Mucosa of rectum (tissue), 2 donors: ENCODE measurements around the gene GATAD2B.
"Not testable (repeated sequence)": the region's sequence is repeated elsewhere in the genome, so short reads cannot be mapped to it uniquely, and the experiment has no call there.

Experiments
- H3K27ac ChIP-seq, 2 donors: one replicate each; pipeline ENCODE4 v1.7.0; 2013; ENCODE audit warnings: inconsistent platforms in 2 of 2, low read depth in 2 of 2, low read length in 2 of 2
- H3K27me3 ChIP-seq, 2 donors: one replicate each; pipeline ENCODE4 v1.7.0; 2013; ENCODE audit warnings: low read length in 2 of 2; ENCODE audit not compliant: control insufficient read depth in 2 of 2, insufficient read depth in 2 of 2
- H3K36me3 ChIP-seq, 2 donors: one replicate each; pipeline ENCODE4 v1.7.0; 2013; ENCODE audit warnings: low read length in 2 of 2; ENCODE audit not compliant: control insufficient read depth in 2 of 2, insufficient read depth in 2 of 2
- H3K4me1 ChIP-seq, 2 donors: one replicate each; pipeline ENCODE4 v1.7.0; 2013; ENCODE audit warnings: low read length in 2 of 2, mild to moderate bottlenecking in 1 of 2; ENCODE audit not compliant: control insufficient read depth in 2 of 2, insufficient read depth in 2 of 2
- H3K4me3 ChIP-seq, 2 donors: one replicate each; pipeline ENCODE4 v1.7.0; 2013; ENCODE audit warnings: low read length in 2 of 2
- H3K9ac ChIP-seq, 2 donors: one replicate each; pipeline ENCODE4 v1.7.0; 2013; ENCODE audit warnings: low read length in 2 of 2, low read depth in 1 of 2, mild to moderate bottlenecking in 1 of 2
- H3K9me3 ChIP-seq, 2 donors: one replicate each; pipeline ENCODE4 v1.7.0; 2013; ENCODE audit warnings: low read length in 2 of 2; ENCODE audit not compliant: control insufficient read depth in 2 of 2
- donor health status: healthy.
- donor health status: Normal muscosa, but diverticular disease.

The GATAD2B gene

DNA sequence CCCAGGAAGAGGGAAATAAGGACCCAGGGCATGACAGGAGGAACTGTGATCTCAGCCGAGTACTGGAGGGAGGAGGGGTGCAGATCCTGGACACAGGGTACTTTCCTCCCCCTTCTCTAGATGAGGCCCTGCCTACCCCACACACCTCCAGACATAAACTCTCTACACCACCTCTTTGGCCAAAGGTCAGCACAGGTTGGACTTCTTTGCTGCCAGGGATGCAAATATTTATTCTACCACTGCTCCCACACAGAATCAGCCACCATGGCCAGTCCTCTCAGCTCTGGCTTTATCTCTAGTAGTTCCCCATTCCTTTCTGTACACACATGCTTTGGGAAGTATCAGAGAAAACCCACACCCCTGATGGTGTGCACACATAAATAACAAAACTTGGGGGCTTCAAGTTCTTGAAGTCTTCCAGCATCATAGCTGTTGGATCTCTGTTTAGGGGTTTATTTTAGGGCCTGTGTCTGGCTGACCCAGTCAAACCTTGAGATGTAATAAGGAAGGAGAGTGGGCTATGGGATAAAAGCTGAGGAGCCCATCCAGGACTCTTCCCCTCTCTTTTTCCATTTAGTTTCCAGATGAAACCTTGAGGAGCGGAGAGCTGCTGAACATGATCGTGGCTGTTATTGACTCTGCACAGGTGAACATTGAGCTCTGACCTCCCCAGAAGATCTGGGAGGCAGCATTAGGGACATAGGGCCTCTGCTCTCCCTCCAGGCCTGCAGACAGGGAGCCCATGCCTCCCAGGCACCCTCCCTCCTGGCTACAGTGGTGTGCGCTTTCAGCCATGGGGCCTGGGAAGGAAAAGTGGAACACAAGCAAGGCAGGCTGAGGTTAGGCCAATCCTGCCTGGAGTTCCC lies 154.2 kb downstream of the GATAD2B start:
- no peak overlapping the region for H3K9ac ChIP-seq

DNA sequence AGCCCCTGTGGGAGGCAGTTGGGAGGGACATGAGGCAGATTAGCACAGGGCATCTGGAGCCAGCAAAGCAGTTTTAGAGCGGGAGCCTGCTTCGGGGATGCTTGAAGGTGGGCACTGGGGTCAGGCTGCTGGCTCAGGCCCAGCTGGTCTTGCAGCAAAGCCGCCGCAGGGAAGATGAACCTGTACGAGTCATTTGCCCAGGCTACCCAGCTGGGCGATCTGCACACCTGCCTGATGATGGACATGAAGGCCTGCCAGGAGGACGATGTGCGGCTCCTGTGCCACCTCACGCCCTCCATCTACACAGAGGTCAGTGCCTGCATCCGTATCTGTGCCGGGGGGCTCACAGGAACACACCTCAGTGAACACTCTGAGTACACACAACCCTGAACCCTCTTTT lies 155.3 kb downstream of the GATAD2B start:
- Histone ChIP-seq H3K4me1 (peaks cover 24 to 31% of the 10 kb centered on the region in 2 donors), H3K4me3 (no peak overlapping the region), H3K36me3 (peaks cover 46 to 59% of the 10 kb centered on the region in 2 donors), H3K9ac (no peak overlapping the region), H3K27ac (peak overlapping the region; percentile 2 to 76), H3K9me3 (no peaks in the 10 kb centered on the region), H3K27me3 (no peaks in the 10 kb centered on the region)

More for the DNA sequence above, 154.2 kb downstream of the GATAD2B start:
- peaks cover 41 to 51% of the 10 kb centered on the region in 2 donors for H3K36me3 ChIP-seq
- H3K4me3 ChIP-seq = no peak overlapping the region
- H3K4me1 ChIP-seq = peaks cover 22 to 35% of the 10 kb centered on the region in 2 donors
- peak overlapping the region; percentile 53 to 76 for H3K27ac ChIP-seq
- no peaks in the 10 kb centered on the region for H3K9me3 ChIP-seq
- H3K27me3 ChIP-seq = no peaks in the 10 kb centered on the region

DNA sequence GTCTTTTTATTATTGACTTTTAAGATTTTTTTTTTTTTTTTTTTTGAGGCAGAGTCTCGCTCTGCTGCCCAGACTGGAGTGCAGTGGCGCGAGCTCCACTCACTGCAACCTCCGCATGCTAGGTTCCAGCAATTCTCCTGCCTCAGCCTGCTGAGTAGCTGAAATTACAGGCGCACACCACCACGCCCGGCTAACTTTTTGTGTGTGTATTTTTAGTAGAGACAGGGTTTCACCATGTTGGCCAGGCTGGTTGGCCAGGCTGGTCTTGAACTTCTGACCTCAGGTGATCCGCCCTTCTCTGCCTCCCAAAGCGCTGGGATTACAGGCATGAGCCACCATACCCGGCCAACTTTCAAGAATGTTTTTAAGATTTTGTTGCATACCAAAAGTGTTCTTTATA lies 156.1 kb downstream of the GATAD2B start:
- not testable (repeated sequence) for H3K9ac ChIP-seq, H3K27ac ChIP-seq, H3K9me3 ChIP-seq, H3K4me3 ChIP-seq, H3K27me3 ChIP-seq
- H3K4me1 ChIP-seq = peaks cover 24 to 31% of the 10 kb centered on the region in 2 donors
- H3K36me3 ChIP-seq = peaks cover 39 to 55% of the 10 kb centered on the region in 2 donors

DNA sequence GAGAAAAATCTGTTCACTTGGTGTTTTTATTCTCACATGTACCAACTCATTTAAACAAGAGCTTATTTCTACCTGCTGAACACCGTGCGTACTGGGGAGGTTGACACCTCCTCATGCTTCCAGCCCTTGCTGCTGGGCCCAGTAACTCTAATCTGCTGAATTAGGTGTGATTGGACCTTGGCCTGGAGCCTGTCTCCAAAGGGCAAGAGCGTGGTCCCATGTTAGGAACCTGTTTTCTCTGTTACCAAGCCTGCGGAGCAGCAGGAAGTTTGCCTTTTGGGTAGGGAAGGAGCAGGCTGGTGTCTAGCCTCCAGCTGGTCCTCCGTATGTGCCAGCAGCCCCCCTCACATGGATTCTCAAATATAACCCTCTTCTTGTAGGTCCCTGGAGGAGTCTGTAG lies 158.5 kb downstream of the GATAD2B start:
- H3K9me3 ChIP-seq = no peaks in the 10 kb centered on the region
- H3K4me1 ChIP-seq = peaks cover 21 to 31% of the 10 kb centered on the region in 2 donors
- no peak overlapping the region for H3K4me3 ChIP-seq
- peaks cover 31 to 61% of the 10 kb centered on the region in 2 donors for H3K36me3 ChIP-seq
- peak overlapping the region in 1 of 2 donors; percentile 10 for H3K27ac ChIP-seq
- no peak overlapping the region for H3K9ac ChIP-seq
- H3K27me3 ChIP-seq = no peaks in the 10 kb centered on the region

DNA sequence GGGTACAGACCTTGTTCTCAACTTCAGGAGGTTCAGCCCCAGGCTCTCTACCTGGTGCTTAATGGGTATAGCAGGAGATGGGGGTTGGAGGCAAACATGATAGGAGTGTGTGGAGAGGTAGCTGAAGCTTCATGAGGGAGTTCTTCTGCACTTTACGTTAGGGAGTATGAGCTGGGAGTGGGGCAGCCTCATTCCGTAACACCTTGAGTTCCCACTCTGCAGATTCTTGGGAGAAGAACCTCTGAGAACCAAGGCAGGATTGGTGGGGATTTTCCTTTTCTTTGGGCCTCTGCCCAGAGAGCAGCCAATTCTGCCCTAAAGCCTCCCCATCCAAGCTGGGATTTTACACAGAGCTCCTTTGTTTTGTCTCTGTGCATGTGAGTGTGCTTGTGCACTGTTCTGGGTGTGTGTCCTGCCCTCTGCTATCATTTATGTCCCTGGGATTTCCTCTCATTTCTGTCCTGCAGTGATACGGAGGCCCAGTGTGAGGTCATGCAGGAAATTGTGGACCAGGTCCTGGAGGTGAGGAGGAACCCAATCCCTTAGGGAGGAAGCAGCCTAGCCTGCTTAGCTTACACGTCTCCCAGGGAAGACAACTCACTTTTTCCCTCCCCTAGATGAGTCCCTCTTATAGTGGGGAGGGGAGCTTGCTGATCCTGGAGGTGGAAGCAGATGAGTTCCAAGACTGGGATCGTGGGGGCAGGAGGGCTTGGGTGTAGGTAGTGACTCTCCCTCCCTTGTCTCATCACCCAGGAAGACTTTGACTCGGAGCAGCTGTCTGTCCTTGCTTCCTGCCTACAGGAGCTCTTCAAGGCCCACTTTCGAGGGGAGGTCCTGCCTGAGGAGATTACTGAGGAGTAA lies 159.2 kb downstream of the GATAD2B start:
- no peaks in the 10 kb centered on the region for H3K9me3 ChIP-seq
- peak overlapping the region in 1 of 2 donors; percentile 10 for H3K27ac ChIP-seq
- peaks cover 33 to 63% of the 10 kb centered on the region in 2 donors for H3K36me3 ChIP-seq
- no peak overlapping the region for H3K4me3 ChIP-seq
- peaks cover 14 to 24% of the 10 kb centered on the region in 2 donors for H3K4me1 ChIP-seq
- H3K27me3 ChIP-seq = no peaks in the 10 kb centered on the region
- H3K9ac ChIP-seq = no peak overlapping the region

DNA sequence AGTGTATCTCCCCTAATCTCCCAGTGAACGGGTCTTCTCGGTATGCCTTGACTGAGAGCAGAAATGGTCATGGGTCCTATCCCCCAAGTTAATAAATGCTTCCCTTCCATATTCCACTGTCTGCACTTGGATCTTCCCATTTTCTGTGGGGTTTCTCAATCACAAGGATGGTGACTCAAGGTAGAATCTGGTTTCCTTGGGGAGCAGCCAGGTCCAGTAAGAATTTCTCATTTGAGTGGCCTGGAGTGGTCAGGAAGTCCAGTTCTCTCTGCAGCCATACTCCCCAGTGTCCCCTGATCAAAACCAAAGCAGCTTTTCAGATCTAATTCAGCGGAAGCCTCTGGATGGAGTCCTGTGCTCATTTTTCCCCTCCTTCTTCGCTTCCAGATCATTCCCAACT lies 162.3 kb downstream of the GATAD2B start:
- no peak overlapping the region for H3K4me3 ChIP-seq
- H3K27me3 ChIP-seq = no peaks in the 10 kb centered on the region
- no peak overlapping the region for H3K9ac ChIP-seq
- H3K4me1 ChIP-seq = peaks cover 11 to 12% of the 10 kb centered on the region in 2 donors
- H3K36me3 ChIP-seq = peaks cover 40 to 67% of the 10 kb centered on the region in 2 donors
- H3K27ac ChIP-seq = no peak overlapping the region
- no peaks in the 10 kb centered on the region for H3K9me3 ChIP-seq
